GM13977 (cell line): ENCODE data around the gene F5.
"Not testable (repeated sequence)": the region's sequence is repeated elsewhere in the genome, so short reads cannot be mapped to it uniquely, and the experiment has no call there.

Source experiments
- DNase-seq: peaks from one replicate; pipeline ENCODE4 v3.0.0; 2012; ENCODE audit warnings: low spot score
- in situ Hi-C: fragments of 300-500 bp; cut with MboI; formaldehyde crosslinking; loops from one replicate; pipeline ENCODE4 v1.12.0; 2022; ENCODE audit warnings: low sequenced_read_pairs, low pct_unique_long_range_greater_than_20kb, mixed read lengths, inconsistent platforms; ENCODE audit not compliant: unreplicated experiment
- TF ChIP-seq, protein P1 (sequence below): IDR thresholded peaks from 2 replicates; pipeline ENCODE4 v1.5.1; 2012; ENCODE audit warnings: mild to moderate bottlenecking, control low read depth; ENCODE audit not compliant: insufficient read depth; ENCODE audit errors: extremely low read depth, missing control alignments

F5 gene

DNA sequence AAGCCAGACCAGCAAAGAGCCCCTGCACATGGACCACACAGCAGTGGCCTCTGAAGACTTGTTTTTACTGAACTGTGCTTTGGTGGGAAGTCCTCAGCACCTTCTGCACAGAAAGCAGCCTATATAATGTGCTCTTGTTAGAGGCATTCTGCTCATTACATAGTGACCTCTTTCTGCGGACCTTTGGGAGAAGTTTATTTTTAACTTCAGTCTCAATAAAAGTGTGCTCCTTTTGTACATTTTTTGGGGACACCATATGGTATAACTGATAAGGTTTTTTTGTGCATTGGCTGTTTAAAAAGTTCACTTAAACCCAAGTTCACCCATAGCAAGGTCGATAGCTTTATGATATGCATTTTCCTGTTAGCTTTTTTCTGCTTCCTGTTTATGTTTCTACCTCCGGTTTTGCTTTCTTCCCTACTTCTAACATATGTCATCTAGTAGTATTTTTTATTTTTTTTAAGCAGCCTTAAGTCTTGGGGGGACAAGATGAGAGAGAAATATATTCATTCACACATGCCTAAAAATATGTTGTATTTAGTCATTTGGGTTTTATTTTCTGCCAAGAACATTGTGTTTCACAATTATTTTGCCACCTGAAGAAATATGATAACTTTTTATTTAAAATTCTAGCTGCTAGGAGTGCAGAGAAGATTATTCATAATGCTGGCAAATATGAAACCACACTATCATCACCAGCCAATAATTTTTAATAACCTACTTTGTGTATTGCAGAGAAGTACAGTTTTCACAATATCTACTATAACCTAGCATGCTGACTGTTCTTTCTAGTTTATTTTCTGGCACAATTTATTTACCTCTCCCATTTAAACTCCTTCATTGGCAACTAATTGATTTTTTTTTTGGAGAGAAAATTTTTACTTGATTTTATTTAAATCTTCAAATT is 77.6 kb downstream of the F5 start:
- DNase-seq: no peak
- in situ Hi-C loops: no loop called here
- TF ChIP-seq, protein P1, sequence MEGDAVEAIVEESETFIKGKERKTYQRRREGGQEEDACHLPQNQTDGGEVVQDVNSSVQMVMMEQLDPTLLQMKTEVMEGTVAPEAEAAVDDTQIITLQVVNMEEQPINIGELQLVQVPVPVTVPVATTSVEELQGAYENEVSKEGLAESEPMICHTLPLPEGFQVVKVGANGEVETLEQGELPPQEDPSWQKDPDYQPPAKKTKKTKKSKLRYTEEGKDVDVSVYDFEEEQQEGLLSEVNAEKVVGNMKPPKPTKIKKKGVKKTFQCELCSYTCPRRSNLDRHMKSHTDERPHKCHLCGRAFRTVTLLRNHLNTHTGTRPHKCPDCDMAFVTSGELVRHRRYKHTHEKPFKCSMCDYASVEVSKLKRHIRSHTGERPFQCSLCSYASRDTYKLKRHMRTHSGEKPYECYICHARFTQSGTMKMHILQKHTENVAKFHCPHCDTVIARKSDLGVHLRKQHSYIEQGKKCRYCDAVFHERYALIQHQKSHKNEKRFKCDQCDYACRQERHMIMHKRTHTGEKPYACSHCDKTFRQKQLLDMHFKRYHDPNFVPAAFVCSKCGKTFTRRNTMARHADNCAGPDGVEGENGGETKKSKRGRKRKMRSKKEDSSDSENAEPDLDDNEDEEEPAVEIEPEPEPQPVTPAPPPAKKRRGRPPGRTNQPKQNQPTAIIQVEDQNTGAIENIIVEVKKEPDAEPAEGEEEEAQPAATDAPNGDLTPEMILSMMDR: no peak

DNA sequence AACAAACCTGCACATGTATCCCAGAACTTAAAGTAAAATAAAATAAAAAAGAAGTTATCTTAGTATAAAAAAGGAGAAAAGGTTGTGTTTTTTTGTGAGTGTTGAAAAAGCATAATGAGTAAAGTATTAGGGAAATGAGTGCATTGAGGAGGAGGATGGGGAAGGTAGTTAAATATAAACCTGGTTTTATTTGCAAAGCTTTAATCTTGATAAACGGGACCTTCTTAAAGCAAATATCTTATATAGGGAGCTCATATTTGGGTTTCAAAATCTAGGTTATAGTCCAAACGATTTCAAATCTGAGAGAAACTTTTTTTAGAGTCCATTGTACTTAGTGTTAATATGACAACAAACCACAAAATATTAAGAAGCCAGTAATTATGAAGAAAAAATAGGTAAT is 78.9 kb downstream of the F5 start:
- TF ChIP-seq, protein P1: no peak
- in situ Hi-C loops: no loop called here
- no peak for DNase-seq

DNA sequence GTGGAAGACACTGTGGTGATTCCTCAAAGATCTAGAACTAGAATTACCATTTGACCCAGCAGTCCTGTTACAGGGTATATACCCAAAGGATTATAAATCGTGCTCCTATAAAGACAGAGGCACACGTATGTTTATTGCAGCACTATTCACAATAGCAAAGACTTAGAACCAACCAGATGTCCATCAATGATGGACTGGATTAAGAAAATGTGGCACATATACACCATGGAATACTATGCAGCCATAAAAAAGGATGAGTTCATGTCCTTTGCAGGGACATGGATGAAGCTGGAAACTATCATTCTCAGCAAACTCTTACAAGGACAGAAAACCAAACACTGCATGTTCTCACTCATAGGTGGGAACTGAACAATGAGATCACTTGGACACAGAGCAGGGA is 82.7 kb downstream of the F5 start:
- DNase-seq, in situ Hi-C loops: not testable (repeated sequence)

DNA sequence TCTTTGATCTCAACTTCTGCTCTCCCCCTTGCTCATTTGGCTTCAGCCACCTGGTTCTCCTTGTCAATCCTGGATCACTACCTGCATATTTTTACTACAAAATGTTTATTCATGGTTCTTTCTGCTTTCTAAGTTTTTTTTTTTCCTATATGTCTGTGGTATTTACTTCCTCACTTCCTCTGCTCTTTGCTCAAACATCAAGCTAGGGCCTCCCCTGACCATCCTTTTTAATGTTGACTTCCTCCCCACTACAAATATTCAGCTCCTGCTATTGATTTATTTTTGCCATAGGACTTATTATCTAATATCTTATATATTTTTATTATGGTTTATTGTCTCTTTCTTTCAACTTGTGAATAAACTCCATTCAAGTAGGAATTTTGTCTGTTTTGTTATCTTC is 86.5 kb downstream of the F5 start:
- TF ChIP-seq, protein P1: no peak
- DNase-seq: no peak
- in situ Hi-C loops: no loop called here

DNA sequence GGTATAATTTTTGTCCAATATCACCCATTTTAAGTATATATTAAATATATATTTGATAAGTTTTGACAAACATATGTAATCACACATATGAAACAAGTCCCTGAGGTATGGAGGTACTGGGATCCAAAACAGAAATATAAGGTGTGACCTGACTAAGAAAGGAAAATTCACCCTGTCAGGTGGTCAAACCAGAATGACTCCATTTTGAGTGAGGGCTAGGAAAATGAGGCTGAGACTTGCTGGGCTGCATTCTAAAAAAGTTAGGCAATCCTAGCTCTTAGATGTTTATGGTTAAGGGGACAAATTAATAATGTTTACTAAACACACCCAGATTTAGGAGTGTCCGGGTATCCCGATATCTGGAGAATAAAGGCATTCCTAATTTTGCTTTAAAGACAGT is 89.0 kb downstream of the F5 start:
- TF ChIP-seq, protein P1: no peak
- in situ Hi-C loops: no loop called here
- no peak for DNase-seq

DNA sequence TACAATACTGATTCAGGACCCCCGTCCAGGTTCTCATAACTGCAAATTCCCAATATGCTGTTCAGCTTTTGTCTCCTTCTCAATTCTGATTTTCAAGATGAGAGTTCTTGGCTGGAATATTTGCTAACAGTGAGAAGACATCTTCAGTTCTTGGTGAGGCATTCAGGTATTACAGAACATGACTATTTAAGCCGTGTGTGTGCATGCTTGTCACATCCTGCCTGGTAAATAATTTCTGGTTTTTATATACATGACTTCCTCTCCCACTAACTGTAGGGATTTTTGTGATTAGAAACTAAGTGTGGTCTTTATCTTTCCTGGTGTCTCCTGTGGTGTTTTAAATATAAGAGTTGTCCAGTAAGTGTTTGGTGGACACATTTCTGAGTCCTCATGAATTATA is 90.4 kb downstream of the F5 start:
- TF ChIP-seq, protein P1: no peak
- in situ Hi-C loops: no loop called here
- DNase-seq: no peak

DNA sequence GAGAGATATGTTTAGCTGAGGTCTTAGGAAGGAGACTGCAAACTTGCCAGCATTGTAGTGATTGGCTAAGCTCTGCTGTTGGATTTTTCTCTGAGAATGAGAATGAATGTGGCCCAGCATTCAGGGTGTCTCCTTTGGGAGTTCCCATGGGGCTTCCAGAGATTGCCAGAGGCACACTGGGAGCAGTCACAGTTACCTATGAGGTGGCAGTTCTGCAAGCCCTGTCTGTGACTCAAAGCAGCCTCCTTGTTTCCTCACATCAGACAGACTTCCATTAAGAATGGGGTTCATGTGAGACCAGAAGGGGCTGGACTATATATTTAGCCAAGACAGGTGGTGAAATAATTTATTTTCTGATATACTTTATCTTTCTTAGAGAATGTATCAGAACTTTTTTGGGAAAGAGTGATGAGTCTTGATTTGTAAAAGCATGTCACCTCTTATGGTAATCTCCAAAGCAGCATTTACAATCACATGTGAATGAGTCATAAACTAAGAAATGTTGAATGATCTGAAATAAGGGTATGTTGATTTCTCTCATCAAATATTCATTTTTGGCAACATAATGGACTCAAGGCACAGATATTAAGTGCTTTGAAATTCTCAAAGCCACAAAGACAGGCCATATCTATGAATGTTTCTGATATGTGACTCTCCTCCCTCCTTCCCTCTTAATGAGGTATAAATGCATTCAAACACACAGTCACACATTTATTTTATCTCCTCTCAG is 91.1 kb downstream of the F5 start:
- DNase-seq: no peak
- in situ Hi-C loops: no loop called here
- TF ChIP-seq, protein P1: no peak
